Esophagus (tissue), 2 donors: Measurements from ENCODE around the gene PHACTR3. TPM values are rescaled to one million over a fixed set of nuclear protein-coding genes. Genes with fewer than 3 reads are reported as not detected.

Experiments
- H3K27ac ChIP-seq, 2 donors: one replicate each; pipeline ENCODE4 v1.5.1; 2013; ENCODE audit warnings: low read depth in 2 of 2, mild to moderate bottlenecking in 2 of 2, inconsistent platforms in 1 of 2, low read length in 1 of 2, moderate library complexity in 1 of 2
- H3K27me3 ChIP-seq, 2 donors: one replicate each; pipeline ENCODE4 v1.6.1; 2013; ENCODE audit warnings: low read length in 2 of 2, control low read depth in 1 of 2, mild to moderate bottlenecking in 1 of 2; ENCODE audit not compliant: insufficient read depth in 2 of 2, control insufficient read depth in 1 of 2
- H3K36me3 ChIP-seq, 2 donors: one replicate each; pipeline ENCODE4 v1.6.1; 2013; ENCODE audit warnings: low read length in 1 of 2; ENCODE audit not compliant: control insufficient read depth in 2 of 2, insufficient read depth in 2 of 2
- H3K4me1 ChIP-seq, 2 donors: one replicate each; pipeline ENCODE4 v1.6.1; 2013; ENCODE audit warnings: low read length in 1 of 2; ENCODE audit not compliant: control insufficient read depth in 2 of 2, insufficient read depth in 2 of 2
- H3K4me3 ChIP-seq, 2 donors: one replicate each; pipeline ENCODE4 v1.5.1; 2013; ENCODE audit warnings: low read length in 2 of 2, mild to moderate bottlenecking in 2 of 2, low read depth in 1 of 2, moderate library complexity in 1 of 2
- H3K9me3 ChIP-seq, 2 donors: one replicate each; pipeline ENCODE4 v1.6.1; 2013; ENCODE audit warnings: mild to moderate bottlenecking in 2 of 2, low read depth in 1 of 2, low read length in 1 of 2, moderate library complexity in 1 of 2; ENCODE audit not compliant: control insufficient read depth in 2 of 2, insufficient read depth in 1 of 2
- WGBS, 2 donors: extraction: QIAGEN DNeasy Blood & Tissue Kit; methylation state at CpG; one replicate each; pipeline ENCODE4 v1.1.7; 2013; 5-methylcytosine and 5-hydroxymethylcytosine counted together
- polyA plus RNA-seq, 2 donors: library from polyadenylated mRNA; stranded (reverse); fragments of 200-250 nt; gene quantifications; one replicate each; pipeline ENCODE4 v1.2.3, GENCODE V29; 2013
- donor health status: healthy with polysubstance abuse.
- donor health status: Bipolar disorder and iron deficiency.

The PHACTR3 gene
- polyA plus RNA-seq, 2 donors: 0.27 to 0.83 TPM

- H3K27ac ChIP-seq: no peak overlapping the region
- peaks cover 0 to 3% of the 10 kb centered on the region in 2 donors for H3K4me1 ChIP-seq
- H3K36me3 ChIP-seq: no peaks in the 10 kb centered on the region
- no peak overlapping the region for H3K4me3 ChIP-seq
- no peaks in the 10 kb centered on the region for H3K9me3 ChIP-seq
- H3K27me3 ChIP-seq: no peaks in the 10 kb centered on the region
- 58 to 77% methylated on average over 3 of the region's 3 CpGs for WGBS, 2 donors
Measured at GRCh38 chr20:59770270-59770669, 165.9 kb downstream of the PHACTR3 start.

- Histone ChIP-seq H3K4me3 (no peak overlapping the region), H3K9me3 (no peaks in the 10 kb centered on the region), H3K27ac (no peak overlapping the region), H3K27me3 (no peaks in the 10 kb centered on the region), H3K4me1 (peaks cover 0 to 3% of the 10 kb centered on the region in 2 donors), H3K36me3 (no peaks in the 10 kb centered on the region)
- WGBS, 2 donors: 78 to 83% methylated on average over 7 of the region's 7 CpGs
Measured at GRCh38 chr20:59770851-59771250, 166.5 kb downstream of the PHACTR3 start.

GRCh38 chr20:59771506-59772372 is 167.4 kb downstream of the PHACTR3 start:
- H3K4me3 ChIP-seq: no peak overlapping the region
- H3K9me3 ChIP-seq: no peaks in the 10 kb centered on the region
- no peaks in the 10 kb centered on the region for H3K36me3 ChIP-seq
- 53 to 56% methylated on average over 11 of the region's 11 CpGs for WGBS, 2 donors
- no peak overlapping the region for H3K27ac ChIP-seq
- H3K27me3 ChIP-seq: no peaks in the 10 kb centered on the region
- peaks cover 0 to 3% of the 10 kb centered on the region in 2 donors for H3K4me1 ChIP-seq

- WGBS, 2 donors: 56 to 64% methylated on average over 6 of the region's 6 CpGs
- H3K27me3 ChIP-seq: no peaks in the 10 kb centered on the region
- H3K27ac ChIP-seq: no peak overlapping the region
Measured at GRCh38 chr20:59772373-59772705, 168.0 kb downstream of the PHACTR3 start.

GRCh38 chr20:59772931-59773913 is 168.9 kb downstream of the PHACTR3 start:
- peaks cover 0 to 3% of the 10 kb centered on the region in 2 donors for H3K4me1 ChIP-seq
- H3K27me3 ChIP-seq: no peaks in the 10 kb centered on the region
- no peak overlapping the region for H3K27ac ChIP-seq
- H3K36me3 ChIP-seq: no peaks in the 10 kb centered on the region
- H3K9me3 ChIP-seq: no peaks in the 10 kb centered on the region
- 72% methylated on average over 19 to 21 of the region's 21 CpGs for WGBS, 2 donors
- H3K4me3 ChIP-seq: no peak overlapping the region

More at GRCh38 chr20:59772373-59772705, 168.0 kb downstream of the PHACTR3 start:
- no peaks in the 10 kb centered on the region for H3K9me3 ChIP-seq
- H3K4me1 ChIP-seq: peaks cover 0 to 3% of the 10 kb centered on the region in 2 donors
- no peaks in the 10 kb centered on the region for H3K36me3 ChIP-seq
- no peak overlapping the region for H3K4me3 ChIP-seq

GRCh38 chr20:59774204-59774641 is 169.9 kb downstream of the PHACTR3 start:
- peaks cover 0 to 3% of the 10 kb centered on the region in 2 donors for H3K4me1 ChIP-seq
- no peak overlapping the region for H3K4me3 ChIP-seq
- no peaks in the 10 kb centered on the region for H3K27me3 ChIP-seq
- H3K27ac ChIP-seq: no peak overlapping the region
- H3K36me3 ChIP-seq: no peaks in the 10 kb centered on the region
- no peaks in the 10 kb centered on the region for H3K9me3 ChIP-seq
- WGBS, 2 donors: 77 to 78% methylated on average over 17 of the region's 17 CpGs

- no peaks in the 10 kb centered on the region for H3K27me3 ChIP-seq
- no peak overlapping the region for H3K4me3 ChIP-seq
- no peaks in the 10 kb centered on the region for H3K9me3 ChIP-seq
- no peaks in the 10 kb centered on the region for H3K36me3 ChIP-seq
- peaks cover 0 to 3% of the 10 kb centered on the region in 2 donors for H3K4me1 ChIP-seq
- H3K27ac ChIP-seq: no peak overlapping the region
- WGBS, 2 donors: 76 to 79% methylated on average over 23 of the region's 23 CpGs
Measured at GRCh38 chr20:59774921-59775686, 170.8 kb downstream of the PHACTR3 start.

GRCh38 chr20:59775687-59776055 is 171.3 kb downstream of the PHACTR3 start:
- no peaks in the 10 kb centered on the region for H3K36me3 ChIP-seq
- no peaks in the 10 kb centered on the region for H3K27me3 ChIP-seq
- peaks cover 0 to 3% of the 10 kb centered on the region in 2 donors for H3K4me1 ChIP-seq
- no peaks in the 10 kb centered on the region for H3K9me3 ChIP-seq
- H3K27ac ChIP-seq: no peak overlapping the region
- WGBS, 2 donors: 80 to 84% methylated on average over 4 of the region's 4 CpGs
- no peak overlapping the region for H3K4me3 ChIP-seq

GRCh38 chr20:59776059-59776603 is 171.8 kb downstream of the PHACTR3 start:
- no peak overlapping the region for H3K27ac ChIP-seq
- no peaks in the 10 kb centered on the region for H3K27me3 ChIP-seq
- no peak overlapping the region for H3K4me3 ChIP-seq
- H3K4me1 ChIP-seq: peaks cover 0 to 3% of the 10 kb centered on the region in 2 donors
- H3K36me3 ChIP-seq: no peaks in the 10 kb centered on the region
- WGBS, 2 donors: 54% methylated on average over 8 of the region's 8 CpGs
- H3K9me3 ChIP-seq: no peaks in the 10 kb centered on the region
